GM19455 (cell line): Measurements from ENCODE around the gene PRKCH.
"Not testable (repeated sequence)": the region's sequence is repeated elsewhere in the genome, so short reads cannot be mapped to it uniquely, and the experiment has no call there.

Experiments used
- ATAC-seq: cut with Tn5 transposase; IDR thresholded peaks from one replicate; pipeline ENCODE4 v1.9.1; 2021; ENCODE audit not compliant: unreplicated experiment

PRKCH gene

DNA sequence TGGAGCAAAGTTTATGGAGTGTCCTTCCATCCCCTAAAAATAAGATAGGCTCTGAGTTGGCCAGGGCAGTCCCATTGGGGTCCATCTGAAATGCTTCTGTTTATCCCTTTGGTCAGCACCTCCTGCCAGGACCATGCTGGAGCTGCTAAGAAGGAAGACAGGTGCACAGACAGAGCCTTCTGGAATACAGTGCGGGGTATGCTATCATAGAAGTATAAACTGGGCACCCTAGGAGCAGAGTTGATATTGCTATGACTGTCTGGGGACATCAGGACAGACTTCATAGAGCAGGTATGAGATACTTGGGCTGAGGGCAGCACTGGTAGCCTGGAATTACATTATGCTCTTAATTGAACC, 203.5 kb downstream of the PRKCH start:
- ATAC-seq, result no peak

GRCh38 chr14:61525293-61526011, 204.1 kb downstream of the PRKCH start:
- ATAC-seq, result peak; percentile 82

DNA sequence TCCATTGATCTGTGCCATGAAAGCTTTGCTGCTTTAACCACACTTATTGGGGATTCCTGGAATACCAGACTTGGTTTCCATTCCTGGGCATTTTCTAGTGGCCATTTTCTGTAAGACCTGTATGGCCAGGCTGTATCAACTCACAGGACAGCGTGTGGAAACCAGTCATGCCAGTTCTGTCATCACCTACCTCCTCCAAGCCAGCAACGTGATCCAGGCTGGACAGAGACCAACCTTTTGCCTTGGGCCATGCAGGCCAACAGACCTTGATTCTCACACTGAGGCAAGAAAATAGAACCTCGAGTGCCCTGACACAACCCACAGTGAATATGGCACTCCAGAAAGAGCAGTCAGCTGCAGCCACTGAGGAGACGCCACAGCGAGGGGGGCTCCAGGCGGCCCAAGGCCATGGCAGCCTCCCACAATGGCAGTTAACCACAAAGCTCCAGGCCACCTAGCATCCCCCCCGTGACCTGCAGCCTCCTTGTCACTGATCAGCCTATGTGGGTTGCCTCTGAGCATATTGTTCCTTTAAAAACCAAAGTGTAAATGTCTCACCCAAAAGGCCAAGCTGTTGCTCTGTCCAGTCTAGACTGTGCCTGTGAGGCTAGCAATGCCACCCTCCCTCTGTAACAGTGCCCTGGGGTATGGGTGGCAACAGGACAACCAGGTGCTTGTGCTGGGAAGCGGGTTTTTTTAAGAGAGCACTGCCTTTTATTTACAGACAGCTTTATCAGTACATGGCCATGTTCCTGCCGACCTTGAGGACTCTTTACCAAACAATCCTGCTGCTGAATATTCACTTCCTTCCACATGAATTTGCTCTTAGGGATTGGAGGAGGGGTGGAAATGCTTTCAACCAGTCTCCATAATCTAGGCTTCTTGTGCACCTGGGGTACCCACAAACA, 205.3 kb downstream of the PRKCH start:
- no peak for ATAC-seq

DNA sequence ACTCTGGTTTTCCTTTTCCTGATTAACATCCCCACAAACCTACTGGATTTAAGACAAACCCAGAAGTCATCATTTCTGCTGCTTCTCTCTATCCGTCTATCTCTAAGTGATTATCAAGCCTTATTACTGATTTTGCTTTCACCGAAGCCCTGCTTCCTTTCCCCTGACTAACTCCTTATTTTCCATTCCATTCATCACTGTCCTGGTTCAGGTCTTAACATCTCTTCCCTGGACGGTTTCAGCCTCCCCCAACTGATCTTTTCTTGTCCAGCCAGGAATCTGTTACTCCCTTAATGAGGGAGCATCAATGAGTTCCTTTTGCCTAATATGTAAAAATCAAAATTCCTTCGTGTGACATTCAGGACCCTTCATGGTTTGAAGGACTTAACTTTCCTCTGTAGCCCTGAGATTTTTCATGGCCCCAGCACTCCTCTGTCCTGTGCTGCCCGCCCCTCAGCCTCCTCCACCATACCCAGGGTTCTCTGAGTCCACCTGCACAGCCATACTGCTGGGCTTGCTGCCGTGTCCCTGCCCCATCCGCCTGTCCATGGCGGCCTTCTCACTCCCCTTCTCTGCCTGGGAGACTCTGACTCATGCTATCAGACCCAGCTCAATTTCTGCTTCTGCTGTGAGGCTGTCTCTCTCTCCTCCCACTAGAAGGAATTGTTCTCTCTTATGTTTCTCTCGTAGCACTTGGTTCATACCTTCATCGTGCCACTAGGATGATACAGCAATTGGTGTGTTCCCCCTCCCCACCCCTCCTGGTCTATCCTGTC, 206.1 kb downstream of the PRKCH start:
- no peak for ATAC-seq

DNA sequence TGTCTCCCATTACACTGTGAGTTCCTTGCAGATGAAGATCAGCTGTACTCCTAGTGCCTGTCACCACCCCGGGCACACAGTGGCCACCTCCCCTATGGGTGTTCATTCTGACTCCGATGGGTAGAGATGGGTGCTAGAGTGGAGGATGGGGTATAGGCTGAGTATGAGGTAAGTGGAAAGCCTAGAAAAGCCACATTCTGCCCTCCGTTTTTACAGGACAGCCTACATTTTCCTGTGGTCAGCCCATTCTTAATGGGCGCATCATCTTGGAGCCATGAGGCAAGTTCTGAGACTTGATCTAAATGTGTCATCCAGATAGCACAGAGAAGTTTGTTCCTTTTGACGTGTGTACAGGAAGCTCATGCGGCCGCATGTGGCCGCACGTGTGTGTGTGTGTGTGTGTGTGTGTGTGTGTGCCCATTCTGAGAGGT, 207.2 kb downstream of the PRKCH start:
- ATAC-seq, result no peak

DNA sequence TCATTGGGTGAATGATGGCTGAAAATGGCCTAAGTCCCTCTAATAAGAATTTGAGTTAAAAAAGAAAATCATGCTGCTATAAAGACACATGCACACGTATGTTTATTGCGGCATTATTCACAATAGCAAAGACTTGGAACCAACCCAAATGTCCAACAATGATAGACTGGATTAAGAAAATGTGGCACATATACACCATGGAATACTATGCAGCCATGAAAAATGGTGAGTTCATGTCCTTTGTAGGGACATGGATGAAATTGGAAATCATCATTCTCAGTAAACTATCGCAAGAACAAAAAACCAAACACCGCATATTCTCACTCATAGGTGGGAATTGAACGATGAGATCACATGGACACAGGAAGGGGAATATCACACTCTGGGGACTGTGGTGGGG, 208.0 kb downstream of the PRKCH start:
- ATAC-seq, result not testable (repeated sequence)

- ATAC-seq, result no peak
These were observed 208.9 kb downstream of the PRKCH start for GRCh38 chr14:61530296-61530695.

DNA sequence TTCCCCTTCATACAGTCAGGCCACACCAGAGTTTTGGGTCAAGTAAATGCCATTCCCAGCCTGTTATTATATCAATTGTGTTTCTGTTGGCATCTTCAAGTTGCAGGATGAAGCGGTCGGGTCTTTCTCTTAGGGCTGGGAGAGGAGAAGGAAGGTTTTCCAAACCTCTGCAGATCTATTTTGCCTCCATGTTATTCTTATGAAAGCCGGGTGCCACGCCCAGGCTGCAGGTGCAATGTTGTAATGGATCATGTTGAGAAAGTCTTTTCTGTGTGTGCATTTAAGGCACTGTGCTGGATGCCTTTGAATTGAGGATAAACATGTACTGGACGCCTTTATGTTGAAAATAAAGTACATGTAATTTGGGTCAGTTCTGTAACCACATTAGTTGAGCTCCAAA, 209.5 kb downstream of the PRKCH start:
- ATAC-seq, result no peak

DNA sequence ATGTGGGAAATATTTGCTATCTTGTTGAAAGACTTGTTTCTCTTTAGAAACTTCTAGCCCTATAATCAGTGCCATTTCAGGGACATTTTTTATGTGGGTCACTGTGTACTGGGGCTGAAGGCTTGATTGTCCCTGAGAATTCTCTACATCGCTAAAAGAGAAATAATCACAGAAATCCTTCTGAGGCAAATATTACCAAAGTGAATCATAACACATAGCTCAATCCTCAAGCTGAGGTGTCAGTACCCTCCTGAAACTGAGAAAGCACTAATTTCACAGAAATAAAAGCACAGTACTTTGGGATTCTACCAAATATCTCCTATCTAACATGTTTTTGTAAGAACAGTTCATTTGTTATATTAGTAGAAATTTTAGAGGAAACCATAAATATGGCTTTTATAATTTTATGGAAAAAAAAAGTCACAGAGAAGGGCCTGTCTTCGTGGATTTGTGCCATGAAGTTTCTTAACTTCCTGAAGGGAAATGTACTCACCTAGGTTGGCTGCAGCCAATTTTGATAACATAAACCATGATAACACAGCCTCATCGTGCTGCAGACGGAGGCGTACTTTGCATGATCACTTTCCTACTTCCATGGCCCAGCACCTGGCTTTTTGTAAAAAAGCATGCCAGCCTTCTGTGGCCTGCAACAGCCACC, 210.2 kb downstream of the PRKCH start:
- no peak for ATAC-seq

- ATAC-seq, result no peak
These were observed 210.7 kb downstream of the PRKCH start for GRCh38 chr14:61532123-61532505.

DNA sequence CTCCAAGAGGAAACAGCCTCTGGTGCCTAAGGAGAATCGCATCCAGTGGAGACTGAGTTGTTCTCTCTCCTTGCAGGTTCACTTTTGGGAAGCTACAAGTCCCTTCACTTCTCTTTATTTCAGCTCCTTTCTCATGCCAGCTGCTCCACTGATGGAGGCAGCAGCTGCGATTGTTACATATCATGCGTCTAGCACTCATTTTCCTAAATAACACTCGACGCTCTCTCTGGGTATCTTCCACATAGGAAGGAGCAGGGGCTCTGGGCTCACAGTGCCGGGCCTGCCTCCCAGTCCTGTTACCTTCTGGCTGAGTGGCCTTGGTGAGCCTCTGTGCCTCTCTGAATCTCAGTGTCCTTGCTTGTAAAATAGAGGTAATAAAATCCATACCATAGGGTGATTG, 211.4 kb downstream of the PRKCH start:
- no peak for ATAC-seq

DNA sequence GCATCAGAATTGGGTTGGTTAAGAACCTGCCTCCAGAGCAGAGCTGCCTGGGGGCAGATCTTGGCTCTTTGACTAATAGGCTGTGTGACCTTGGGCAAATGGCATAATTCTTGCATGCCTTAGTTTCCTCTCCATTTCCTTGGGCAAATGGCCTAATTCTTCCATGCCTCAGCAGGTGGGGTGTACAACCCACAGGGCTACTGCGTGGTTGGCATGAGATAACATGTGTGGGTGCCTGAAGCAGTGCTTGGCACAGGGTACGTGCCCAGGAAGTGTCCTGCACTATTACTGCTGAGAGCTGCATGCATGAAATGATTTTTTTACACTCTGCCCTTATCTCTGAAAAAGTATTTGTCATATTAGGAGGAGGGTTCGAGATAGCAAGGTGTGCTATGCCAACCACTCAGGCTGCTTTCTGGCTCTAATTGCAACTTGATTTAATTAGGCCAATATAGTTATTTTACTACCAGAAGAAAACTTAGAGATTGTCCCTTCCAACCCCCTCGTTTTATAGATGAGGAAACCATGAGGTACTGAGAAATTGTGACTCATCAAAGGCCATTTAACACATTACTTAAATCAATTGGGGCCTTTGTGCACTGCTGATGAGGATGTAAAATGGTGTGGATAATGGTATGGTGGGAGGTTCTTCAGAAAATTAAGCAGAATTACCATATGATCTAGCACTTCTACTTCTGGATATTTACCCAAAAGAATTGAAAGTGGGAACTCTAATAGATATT, 212.3 kb downstream of the PRKCH start:
- ATAC-seq, result no peak

DNA sequence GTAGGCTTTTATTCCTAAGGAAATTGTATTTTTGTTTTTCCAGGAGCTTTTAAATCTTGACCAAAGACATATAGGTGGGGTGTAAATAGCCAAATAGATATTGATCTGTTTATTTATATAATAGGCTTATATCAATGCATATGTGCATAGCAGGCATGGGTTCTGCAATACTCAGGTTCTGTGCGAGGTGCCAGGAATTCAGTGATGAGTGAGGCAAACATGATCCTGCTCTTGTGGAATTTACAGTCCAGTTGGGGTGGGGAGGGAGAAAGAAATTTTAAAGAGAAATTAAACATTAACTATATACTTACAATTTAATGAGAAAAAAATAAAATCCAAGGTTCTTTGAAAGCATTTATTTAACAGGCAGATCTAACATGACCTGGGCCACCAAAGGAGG, 213.7 kb downstream of the PRKCH start:
- no peak for ATAC-seq

DNA sequence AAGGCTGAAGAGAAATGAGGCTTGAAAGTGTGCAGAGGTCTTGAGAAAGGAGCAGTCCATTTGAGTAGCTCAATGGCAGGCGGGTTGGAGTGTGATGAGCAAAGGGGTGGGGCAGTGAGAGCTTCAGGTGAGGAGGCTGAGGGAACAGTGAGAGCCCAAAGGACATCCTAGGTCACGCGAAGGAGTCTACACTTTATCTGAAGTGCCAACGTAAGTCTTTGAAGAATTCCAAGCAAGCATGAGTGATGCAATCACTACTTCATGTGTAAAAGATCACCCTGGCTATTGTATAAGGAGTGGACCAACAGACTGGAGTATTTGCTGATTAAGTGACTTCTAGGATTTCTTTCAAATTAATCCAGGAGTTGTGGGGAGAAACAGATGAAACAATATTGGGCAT, 214.1 kb downstream of the PRKCH start:
- ATAC-seq, result no peak

DNA sequence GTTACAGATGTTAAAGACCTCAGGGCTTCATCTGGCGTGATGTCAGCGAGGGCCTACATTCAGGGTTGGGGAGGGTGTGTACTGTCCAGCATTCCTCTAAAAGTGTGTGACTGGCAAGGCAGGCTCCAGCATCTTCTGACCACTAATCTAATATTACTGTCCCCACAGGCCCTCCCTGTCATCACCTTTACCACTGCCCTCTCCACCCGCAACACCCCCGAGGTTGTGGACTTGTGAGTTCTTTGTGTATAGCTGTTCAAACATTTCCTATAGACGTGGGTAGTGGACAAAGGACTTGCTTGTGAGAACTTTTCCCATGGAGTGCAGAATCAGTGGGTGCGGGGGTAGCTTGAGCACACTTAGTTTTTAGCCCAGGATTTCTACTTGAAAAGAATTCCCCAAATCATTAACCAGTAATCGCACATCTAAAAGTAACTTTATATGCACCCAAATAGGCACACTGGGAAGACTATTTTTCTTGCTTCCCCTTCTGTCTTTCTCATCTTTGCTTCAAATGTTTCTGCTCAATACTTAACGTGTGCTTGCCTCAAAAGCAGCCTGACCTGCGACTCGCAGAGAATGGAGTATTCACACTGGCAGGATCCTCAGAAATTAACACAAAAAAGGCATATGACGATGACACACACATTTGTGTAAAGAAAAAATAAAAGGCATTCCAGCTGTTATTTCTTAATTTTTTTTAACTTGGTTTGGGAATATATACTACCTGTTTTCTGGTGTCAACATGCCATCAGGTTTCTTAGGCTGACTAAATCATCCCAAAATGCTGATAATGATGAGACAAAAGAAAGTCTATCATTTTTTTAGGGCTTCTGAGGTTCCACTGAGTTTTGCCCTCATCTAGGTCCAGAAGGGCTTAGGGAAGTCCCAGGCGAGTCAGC, 215.5 kb downstream of the PRKCH start:
- ATAC-seq, result no peak

GRCh38 chr14:61537563-61538463, 216.4 kb downstream of the PRKCH start:
- ATAC-seq, result no peak

DNA sequence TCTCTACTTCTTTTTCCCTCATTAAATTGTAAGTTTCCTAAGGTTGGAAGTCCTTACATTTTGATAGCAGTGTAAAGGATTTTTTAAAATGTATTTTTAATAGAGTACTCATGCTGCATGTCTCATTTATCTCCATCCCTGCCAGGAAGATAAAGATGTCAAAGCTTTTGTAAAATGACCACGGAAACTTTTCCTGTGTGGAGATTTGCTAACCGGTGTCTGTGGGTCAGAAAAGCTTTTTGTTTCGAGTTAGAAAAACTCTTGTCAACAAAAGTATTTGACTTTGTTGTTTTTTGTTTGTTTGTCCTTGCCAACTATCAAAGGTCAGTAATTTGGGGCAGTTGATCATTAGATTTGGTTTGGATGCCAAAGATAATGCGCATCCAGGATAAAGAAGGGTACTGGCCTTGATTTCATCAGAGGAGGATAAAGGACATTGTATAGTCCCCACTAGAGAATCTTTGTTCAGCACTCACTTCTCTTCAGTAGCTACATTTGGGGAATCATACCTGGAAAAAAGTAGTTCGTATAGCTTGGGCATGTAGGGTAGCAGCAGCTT, 217.2 kb downstream of the PRKCH start:
- no peak for ATAC-seq

DNA sequence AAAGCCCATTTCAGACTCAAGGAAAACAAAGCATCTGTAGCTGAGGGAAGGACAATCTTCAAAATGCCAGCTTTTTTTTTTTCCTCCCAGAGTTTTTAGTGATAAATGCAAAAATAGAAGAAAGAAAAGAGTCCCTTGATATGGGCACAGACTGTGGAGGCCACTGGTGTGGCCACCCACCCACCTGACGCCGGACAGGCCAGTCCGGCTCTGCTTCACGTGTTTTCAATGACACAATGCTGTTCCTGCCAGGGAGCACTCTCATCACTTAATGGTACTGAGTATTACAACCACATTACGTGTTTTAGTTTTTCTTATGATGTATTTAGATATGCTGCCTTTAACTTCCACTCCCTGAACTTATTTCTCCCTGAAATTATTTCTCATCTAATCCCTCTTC, 218.3 kb downstream of the PRKCH start:
- no peak for ATAC-seq
